Osteocyte (in vitro differentiated cells): ENCODE results near the gene NRG3. TPM values are rescaled to one million over a fixed set of nuclear protein-coding genes. Genes with fewer than 3 reads are reported as not detected.

Source experiments
- DNase-seq: peaks from one replicate; pipeline ENCODE4 v3.0.0; 2021; ENCODE audit warnings: mixed read lengths; ENCODE audit not compliant: unreplicated experiment; ENCODE audit errors: extremely low spot score
- H3K27ac Mint-ChIP-seq: one replicate; pipeline ENCODE4 v1.8.0; 2021; ENCODE audit warnings: mild to moderate bottlenecking, mixed read lengths; ENCODE audit not compliant: unreplicated experiment
- H3K27me3 Mint-ChIP-seq: one replicate; pipeline ENCODE4 v1.8.0; 2021; ENCODE audit warnings: mixed read lengths; ENCODE audit not compliant: unreplicated experiment
- H3K36me3 Mint-ChIP-seq: one replicate; pipeline ENCODE4 v1.8.0; 2021; ENCODE audit warnings: mixed read lengths; ENCODE audit not compliant: unreplicated experiment
- H3K4me1 Mint-ChIP-seq: one replicate; pipeline ENCODE4 v1.8.0; 2021; ENCODE audit warnings: mixed read lengths; ENCODE audit not compliant: unreplicated experiment
- H3K4me3 Mint-ChIP-seq: one replicate; pipeline ENCODE4 v1.8.0; 2021; ENCODE audit warnings: mild to moderate bottlenecking, moderate library complexity, mixed read lengths; ENCODE audit not compliant: unreplicated experiment
- H3K9me3 Mint-ChIP-seq: one replicate; pipeline ENCODE4 v1.8.0; 2021; ENCODE audit warnings: mixed read lengths; ENCODE audit not compliant: unreplicated experiment
- total RNA-seq: library from RNA; stranded (reverse); gene quantifications from 2 replicates; pipeline ENCODE4 v1.2.1, GENCODE V29; 2021
- TF ChIP-seq, protein P1 (sequence below): fragments of 200-600 bp; sonication (generic); IDR thresholded peaks from 2 replicates; pipeline ENCODE4 v1.5.0; 2021; ENCODE audit warnings: antibody characterized with exemption, mild to moderate bottlenecking, moderate library complexity

The NRG3 gene
- total RNA-seq, 1 donor from 2014 or later: not detected

DNA sequence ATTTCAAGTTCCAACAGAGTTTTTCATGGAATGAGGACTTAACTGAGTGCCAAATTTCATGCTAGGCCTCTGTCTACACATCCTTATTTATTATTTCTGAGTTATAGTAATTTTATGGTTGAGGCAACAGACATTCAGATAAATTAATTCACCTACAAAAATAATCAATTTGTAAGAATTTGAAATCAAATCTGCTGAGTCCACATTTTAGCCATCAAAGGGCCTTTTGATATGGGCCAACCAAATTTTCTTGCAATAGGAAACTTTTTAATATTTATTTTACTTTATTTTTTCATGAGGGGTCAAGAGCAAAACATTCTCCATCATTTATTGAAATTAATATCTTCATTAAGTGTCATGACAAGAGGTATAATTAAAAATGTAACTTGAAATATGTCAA lies 875.5 kb downstream of the NRG3 start:
- Mint-ChIP-seq H3K4me1 (no peaks in the 10 kb centered on the region), H3K36me3 (no peaks in the 10 kb centered on the region), H3K27me3 (no peaks in the 10 kb centered on the region), H3K27ac (no peak overlapping the region), H3K9me3 (no peaks in the 10 kb centered on the region), H3K4me3 (no peak overlapping the region)
- no peak for DNase-seq
- TF ChIP-seq, protein P1, sequence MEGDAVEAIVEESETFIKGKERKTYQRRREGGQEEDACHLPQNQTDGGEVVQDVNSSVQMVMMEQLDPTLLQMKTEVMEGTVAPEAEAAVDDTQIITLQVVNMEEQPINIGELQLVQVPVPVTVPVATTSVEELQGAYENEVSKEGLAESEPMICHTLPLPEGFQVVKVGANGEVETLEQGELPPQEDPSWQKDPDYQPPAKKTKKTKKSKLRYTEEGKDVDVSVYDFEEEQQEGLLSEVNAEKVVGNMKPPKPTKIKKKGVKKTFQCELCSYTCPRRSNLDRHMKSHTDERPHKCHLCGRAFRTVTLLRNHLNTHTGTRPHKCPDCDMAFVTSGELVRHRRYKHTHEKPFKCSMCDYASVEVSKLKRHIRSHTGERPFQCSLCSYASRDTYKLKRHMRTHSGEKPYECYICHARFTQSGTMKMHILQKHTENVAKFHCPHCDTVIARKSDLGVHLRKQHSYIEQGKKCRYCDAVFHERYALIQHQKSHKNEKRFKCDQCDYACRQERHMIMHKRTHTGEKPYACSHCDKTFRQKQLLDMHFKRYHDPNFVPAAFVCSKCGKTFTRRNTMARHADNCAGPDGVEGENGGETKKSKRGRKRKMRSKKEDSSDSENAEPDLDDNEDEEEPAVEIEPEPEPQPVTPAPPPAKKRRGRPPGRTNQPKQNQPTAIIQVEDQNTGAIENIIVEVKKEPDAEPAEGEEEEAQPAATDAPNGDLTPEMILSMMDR: no peak

GRCh38 chr10:82757397-82757796 lies 882.4 kb downstream of the NRG3 start:
- H3K9me3 Mint-ChIP-seq: no peaks in the 10 kb centered on the region
- no peak for DNase-seq
- no peaks in the 10 kb centered on the region for H3K27me3 Mint-ChIP-seq
- TF ChIP-seq, protein P1: no peak
- H3K4me3 Mint-ChIP-seq: no peak overlapping the region
- no peaks in the 10 kb centered on the region for H3K36me3 Mint-ChIP-seq
- H3K4me1 Mint-ChIP-seq: no peaks in the 10 kb centered on the region
- no peak overlapping the region for H3K27ac Mint-ChIP-seq

DNA sequence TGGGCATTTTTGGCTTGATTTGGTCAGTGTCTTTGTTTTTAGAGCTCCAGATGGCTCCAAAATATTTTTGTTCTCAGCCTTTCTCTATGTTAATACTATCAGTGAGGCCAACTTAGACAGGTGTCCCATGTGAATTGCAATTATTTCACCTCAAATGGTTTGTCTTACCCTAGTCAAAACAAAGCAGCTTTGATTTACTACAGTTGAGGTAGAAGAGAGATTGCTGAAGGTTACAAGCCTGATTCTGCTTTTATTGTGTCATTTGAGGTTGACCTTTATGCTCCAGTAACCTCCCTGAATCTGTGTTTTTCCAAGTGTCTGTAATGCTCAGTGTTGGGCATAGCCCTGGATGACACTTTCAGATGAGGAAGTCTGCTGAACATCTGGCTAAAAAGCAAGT lies 882.9 kb downstream of the NRG3 start:
- Mint-ChIP-seq H3K36me3 (no peaks in the 10 kb centered on the region), H3K4me1 (no peaks in the 10 kb centered on the region), H3K27me3 (no peaks in the 10 kb centered on the region), H3K4me3 (no peak overlapping the region), H3K27ac (no peak overlapping the region), H3K9me3 (no peaks in the 10 kb centered on the region)
- no peak for DNase-seq
- TF ChIP-seq, protein P1: no peak

- Mint-ChIP-seq H3K36me3 (no peaks in the 10 kb centered on the region), H3K27ac (no peak overlapping the region)
- DNase-seq: no peak
Observed at GRCh38 chr10:82759050-82759449, 884.1 kb downstream of the NRG3 start.

DNA sequence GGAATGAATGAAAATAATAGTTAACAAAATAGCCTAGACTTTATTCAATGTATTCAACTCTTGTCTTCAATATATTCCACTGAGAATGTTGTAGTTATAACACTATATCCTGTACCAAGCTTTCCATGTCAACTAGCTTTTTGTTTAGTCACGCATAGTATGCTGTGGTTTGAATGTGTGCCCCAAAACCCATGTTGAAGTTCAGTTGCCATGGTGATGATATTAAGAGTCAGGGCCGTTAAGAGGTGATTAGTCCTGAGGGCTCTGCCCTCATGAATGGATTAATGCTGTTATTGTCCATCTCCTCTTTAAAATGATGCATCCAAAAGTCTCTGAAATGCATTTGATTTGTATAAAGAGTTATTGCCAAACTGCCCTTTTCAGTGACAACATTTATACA lies 887.6 kb downstream of the NRG3 start:
- Mint-ChIP-seq H3K27ac (no peak overlapping the region), H3K27me3 (peaks cover 5% of the 10 kb centered on the region), H3K4me1 (no peaks in the 10 kb centered on the region), H3K36me3 (no peaks in the 10 kb centered on the region), H3K9me3 (no peaks in the 10 kb centered on the region), H3K4me3 (no peak overlapping the region)
- DNase-seq: no peak
- TF ChIP-seq, protein P1: no peak

More at GRCh38 chr10:82759050-82759449, 884.1 kb downstream of the NRG3 start:
- no peaks in the 10 kb centered on the region for H3K27me3 Mint-ChIP-seq
- TF ChIP-seq, protein P1: no peak
- no peaks in the 10 kb centered on the region for H3K4me1 Mint-ChIP-seq
- H3K4me3 Mint-ChIP-seq: no peak overlapping the region
- no peaks in the 10 kb centered on the region for H3K9me3 Mint-ChIP-seq
